Measurements from ENCODE around the gene ARMCX5. TPM values are rescaled to one million over a fixed set of nuclear protein-coding genes. Genes with fewer than 3 reads are reported as not detected.

The ARMCX5 gene
- 13.7 and 22.0 TPM in 2 replicates for total RNA-seq (ENCODE audit: low replicate concordance)

GRCh38 chrX:102599084-102599950 is at the start of gene ARMCX5:
ARMCX5 (plus strand) TSS chrX:102599515; CDS start chrX:102602142, 2,627 bp downstream.
- peak within 1 kb of the TSS; percentile 84 for H3K4me3 ChIP-seq (ENCODE audit: low read depth, low read length)
- DNase-seq (ENCODE audit: low read depth) = peak; percentile 88
- no peak for TF ChIP-seq CTCF (IDR thresholded peaks at IDR 0.05; ENCODE audit: insufficient read depth, low read length)

GRCh38 chrX:102558607-102559006 is 40.7 kb upstream of the ARMCX5 start:
- no peak for DNase-seq (ENCODE audit: low read depth)
- no peak for TF ChIP-seq CTCF (IDR thresholded peaks at IDR 0.05; ENCODE audit: insufficient read depth, low read length)
- H3K4me3 ChIP-seq (ENCODE audit: low read depth, low read length) = no peak overlapping the region

GRCh38 chrX:102560423-102561068 is 38.8 kb upstream of the ARMCX5 start:
- no peak for DNase-seq (ENCODE audit: low read depth)
- TF ChIP-seq CTCF (IDR thresholded peaks at IDR 0.05; ENCODE audit: insufficient read depth, low read length) = no peak
- no peak overlapping the region for H3K4me3 ChIP-seq (ENCODE audit: low read depth, low read length)

DNA sequence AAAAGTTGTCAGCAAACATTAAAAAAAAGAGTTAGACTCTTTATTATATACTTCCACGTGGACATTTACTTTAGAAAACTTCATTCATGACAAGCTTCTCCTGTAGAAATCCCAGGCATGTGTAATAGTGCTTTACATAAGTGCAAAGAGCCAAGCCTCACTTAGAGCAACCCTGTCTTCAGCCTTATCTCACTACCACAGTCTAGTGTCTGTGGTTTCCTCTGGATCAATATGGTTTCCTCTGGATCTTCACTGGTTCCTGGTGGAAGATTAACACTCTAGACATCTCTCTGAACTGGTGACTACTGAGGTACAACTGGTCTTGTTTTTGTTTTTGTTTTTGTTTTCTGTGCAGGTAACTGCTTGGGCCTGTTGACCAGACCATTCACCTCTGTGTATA is 18.4 kb upstream of the ARMCX5 start:
- H3K4me3 ChIP-seq (ENCODE audit: low read depth, low read length) = no peak overlapping the region
- DNase-seq (ENCODE audit: low read depth) = no peak
- TF ChIP-seq CTCF (IDR thresholded peaks at IDR 0.05; ENCODE audit: insufficient read depth, low read length) = no peak

DNA sequence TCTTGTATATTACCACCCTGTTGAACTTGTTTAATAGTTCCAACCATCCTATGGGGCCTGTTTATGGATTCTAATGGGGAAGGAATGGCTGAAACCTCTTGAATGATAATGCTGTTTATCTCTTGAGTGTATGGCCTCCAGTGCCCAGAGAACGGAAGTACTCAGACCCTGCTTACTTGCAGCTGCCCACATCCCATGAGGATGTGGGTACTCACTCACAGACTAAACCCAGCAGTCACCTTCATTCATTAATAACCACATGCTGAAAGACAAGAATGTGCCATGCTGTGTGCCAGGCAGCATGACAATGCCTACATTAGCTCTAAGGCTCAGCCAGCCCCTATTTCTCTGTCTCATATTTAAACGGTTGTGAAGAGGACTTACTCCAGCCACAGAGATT is 5.9 kb upstream of the ARMCX5 start:
- no peak overlapping the region for H3K4me3 ChIP-seq (ENCODE audit: low read depth, low read length)
- DNase-seq (ENCODE audit: low read depth) = no peak
- TF ChIP-seq CTCF (IDR thresholded peaks at IDR 0.05; ENCODE audit: insufficient read depth, low read length) = no peak

DNA sequence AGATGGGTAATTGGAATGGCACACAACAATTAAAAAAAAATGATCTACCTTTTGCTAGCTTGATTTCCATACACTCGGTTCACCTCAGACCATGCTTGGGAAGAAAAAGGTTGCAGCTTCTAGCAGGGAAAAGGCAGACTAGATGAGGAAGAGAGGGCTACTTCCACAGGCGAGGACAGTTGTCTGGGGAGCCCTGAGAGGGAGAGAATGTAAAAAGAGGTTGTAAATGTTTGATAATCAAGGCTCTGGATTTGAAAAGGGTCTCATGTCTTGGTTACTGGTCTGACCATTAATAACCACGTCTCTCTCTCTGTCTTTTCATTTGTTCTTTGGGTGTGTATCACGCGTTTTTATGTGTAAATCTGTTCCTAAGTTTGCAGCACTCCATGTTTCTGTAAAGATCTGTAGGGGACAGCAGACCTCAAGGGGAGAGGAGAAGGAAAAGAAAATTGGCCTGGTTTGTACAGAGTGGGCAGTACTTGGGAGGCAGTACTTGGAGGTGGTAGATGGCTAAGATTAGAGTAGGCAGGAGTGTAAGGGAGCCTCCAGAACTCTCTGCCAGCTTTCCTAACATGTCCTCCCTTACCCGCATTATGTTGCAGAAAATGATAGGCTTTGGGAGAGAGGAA is 750 bp downstream of the ARMCX5 start:
- DNase-seq (ENCODE audit: low read depth) = peak; percentile 54
- TF ChIP-seq CTCF (IDR thresholded peaks at IDR 0.05; ENCODE audit: insufficient read depth, low read length) = peak; percentile 39
- H3K4me3 ChIP-seq (ENCODE audit: low read depth, low read length) = peak overlapping the region; percentile 84
